H9 (cell line): ENCODE measurements around the gene PFDN1. TPM values are rescaled to one million over a fixed set of nuclear protein-coding genes. Genes with fewer than 3 reads are reported as not detected.

ENCODE experiments used
- DNase-seq: peaks from one replicate; pipeline ENCODE4 v3.0.0-alpha.2; 2017
- H2AFZ ChIP-seq: one replicate; pipeline ENCODE4 v1.6.1; 2013; ENCODE audit warnings: mild to moderate bottlenecking, low read length, control low read depth, moderate library complexity
- H2AK5ac ChIP-seq: 2 replicates; pipeline ENCODE4 v1.6.1; 2013; ENCODE audit warnings: low read length, control low read depth, mixed read lengths; ENCODE audit not compliant: insufficient read length
- H2BK120ac ChIP-seq: one replicate; pipeline ENCODE4 v1.6.1; 2013; ENCODE audit warnings: low read depth, mild to moderate bottlenecking, low read length, control low read depth, inconsistent platforms; ENCODE audit not compliant: poor library complexity, severe bottlenecking
- H2BK12ac ChIP-seq: 2 replicates; pipeline ENCODE4 v1.6.1; 2013; ENCODE audit warnings: low read length, control low read depth, mixed read lengths, low read depth; ENCODE audit not compliant: insufficient read length
- H2BK15ac ChIP-seq: 2 replicates; pipeline ENCODE4 v1.6.1; 2013; ENCODE audit warnings: low read depth, low read length, control low read depth
- H2BK20ac ChIP-seq: one replicate; pipeline ENCODE4 v1.6.1; 2013; ENCODE audit warnings: low read depth, mild to moderate bottlenecking, low read length, control low read depth, inconsistent platforms; ENCODE audit not compliant: poor library complexity, severe bottlenecking
- H2BK5ac ChIP-seq: 2 replicates; pipeline ENCODE4 v1.6.1; 2013; ENCODE audit warnings: low read length, control low read depth, mixed read lengths; ENCODE audit not compliant: insufficient read length
- H3K14ac ChIP-seq: 2 replicates; pipeline ENCODE4 v1.6.1; 2013; ENCODE audit warnings: low read length, control low read depth; ENCODE audit not compliant: insufficient read depth
- H3K18ac ChIP-seq: 2 replicates; pipeline ENCODE4 v1.6.1; 2013; ENCODE audit warnings: low read depth, mild to moderate bottlenecking, mixed read lengths, low read length, control low read depth; ENCODE audit not compliant: insufficient read length
- H3K23ac ChIP-seq: 2 replicates; pipeline ENCODE4 v1.6.1; 2013; ENCODE audit warnings: low read length, control low read depth, mixed read lengths, low read depth; ENCODE audit not compliant: insufficient read length
- H3K23me2 ChIP-seq: 2 replicates; pipeline ENCODE4 v1.6.1; 2013; ENCODE audit warnings: low read depth, mild to moderate bottlenecking, mixed read lengths, low read length, control low read depth; ENCODE audit not compliant: insufficient read length, poor library complexity, severe bottlenecking
- H3K27ac ChIP-seq: 2 replicates; pipeline ENCODE4 v1.5.1; 2013; ENCODE audit warnings: low read length, control low read depth, mixed read lengths, low read depth; ENCODE audit not compliant: insufficient read length
- H3K27me3 ChIP-seq: 2 replicates; pipeline ENCODE4 v1.6.1; 2013; ENCODE audit warnings: low read length, control low read depth, inconsistent platforms; ENCODE audit not compliant: insufficient read depth
- H3K4ac ChIP-seq: 2 replicates; pipeline ENCODE4 v1.6.1; 2013; ENCODE audit warnings: low read depth, mild to moderate bottlenecking, control low read depth, inconsistent platforms, low read length, moderate library complexity
- H3K4me1 ChIP-seq: 2 replicates; pipeline ENCODE4 v1.6.1; 2013; ENCODE audit warnings: low read length, control low read depth, inconsistent platforms; ENCODE audit not compliant: insufficient read depth
- H3K4me2 ChIP-seq: 2 replicates; pipeline ENCODE4 v1.6.1; 2013; ENCODE audit warnings: low read length, control low read depth, mixed read lengths; ENCODE audit not compliant: insufficient read length, insufficient read depth
- H3K56ac ChIP-seq: 2 replicates; pipeline ENCODE4 v1.6.1; 2013; ENCODE audit warnings: low read depth, mild to moderate bottlenecking, mixed read lengths, low read length, control low read depth; ENCODE audit not compliant: insufficient read length
- H3K79me1 ChIP-seq: 2 replicates; pipeline ENCODE4 v1.6.1; 2013; ENCODE audit warnings: low read depth, mild to moderate bottlenecking, moderate library complexity, low read length, control low read depth, inconsistent platforms; ENCODE audit not compliant: insufficient read depth, poor library complexity, severe bottlenecking
- H3K79me2 ChIP-seq: 2 replicates; pipeline ENCODE4 v1.6.1; 2013; ENCODE audit warnings: low read length, control low read depth, inconsistent platforms; ENCODE audit not compliant: insufficient read depth
- H3K9ac ChIP-seq: 2 replicates; pipeline ENCODE4 v1.6.1; 2013; ENCODE audit warnings: low read length, control low read depth, mixed read lengths; ENCODE audit not compliant: insufficient read length; ENCODE audit errors: extremely low read depth
- H3K9me3 ChIP-seq: one replicate; pipeline ENCODE4 v1.6.1; 2013; ENCODE audit warnings: low read depth, low read length, inconsistent platforms; ENCODE audit not compliant: control insufficient read depth
- H3T11ph ChIP-seq: one replicate; pipeline ENCODE4 v1.6.1; 2013; ENCODE audit warnings: mild to moderate bottlenecking, low read length, control low read depth, inconsistent platforms
- H4K20me1 ChIP-seq: one replicate; pipeline ENCODE4 v1.6.1; 2013; ENCODE audit not compliant: control insufficient read depth, insufficient read length, insufficient read depth
- H4K5ac ChIP-seq: 2 replicates; pipeline ENCODE4 v1.6.1; 2013; ENCODE audit warnings: low read depth, mild to moderate bottlenecking, mixed read lengths, low read length, control low read depth; ENCODE audit not compliant: insufficient read length
- H4K8ac ChIP-seq: replicated peaks from 2 replicates; pipeline ENCODE4 v1.6.1; 2013; ENCODE audit warnings: low read length, control low read depth, mixed read lengths, low read depth; ENCODE audit not compliant: insufficient read length
- H4K91ac ChIP-seq: 2 replicates; pipeline ENCODE4 v1.6.1; 2013; ENCODE audit warnings: low read depth, mild to moderate bottlenecking, moderate library complexity, mixed read lengths, low read length, control low read depth; ENCODE audit not compliant: insufficient read length
- H3K27ac Mint-ChIP-seq, 3 experiments: 2 replicates in 2 of 3; 3 replicates in 1 of 3; pipeline ENCODE4 v1.8.0; 2020 to 2021; ENCODE audit warnings: mixed read lengths in 3 of 3, mild to moderate bottlenecking in 1 of 3, moderate library complexity in 1 of 3
- H3K27me3 Mint-ChIP-seq: 2 replicates; pipeline ENCODE4 v1.8.0; 2021; ENCODE audit warnings: low read depth, mild to moderate bottlenecking, moderate library complexity, mixed read lengths
- H3K36me3 Mint-ChIP-seq, 3 experiments: 2 replicates in 2 of 3; 3 replicates in 1 of 3; pipeline ENCODE4 v1.8.0; 2020 to 2021; ENCODE audit warnings: low read depth in 3 of 3, mixed read lengths in 3 of 3; ENCODE audit not compliant: insufficient read depth in 1 of 3
- H3K4me1 Mint-ChIP-seq, 2 experiments: 2 replicates each; pipeline ENCODE4 v1.8.0; 2020; ENCODE audit warnings: mixed read lengths in 2 of 2
- H3K4me3 Mint-ChIP-seq, 2 experiments: 2 replicates in 1 of 2; 3 replicates in 1 of 2; pipeline ENCODE4 v1.8.0; 2020 to 2021; ENCODE audit warnings: mild to moderate bottlenecking in 2 of 2, mixed read lengths in 2 of 2, moderate library complexity in 1 of 2
- H3K9me3 Mint-ChIP-seq, 2 experiments: 2 replicates in 1 of 2; 3 replicates in 1 of 2; pipeline ENCODE4 v1.8.0; 2020; ENCODE audit warnings: mild to moderate bottlenecking in 2 of 2, mixed read lengths in 2 of 2, moderate library complexity in 1 of 2
- CTCF ChIP-seq: fragments of 200-600 bp; sonication (generic); conservative IDR thresholded peaks from 3 replicates; pipeline ENCODE4 v1.8.0; 2021; ENCODE audit warnings: antibody characterized with exemption, mild to moderate bottlenecking
- WGBS: extraction: QIAGEN DNeasy Blood & Tissue Kit; methylation state at CpG from one replicate; pipeline ENCODE4 v1.1.7; 2013; ENCODE audit warnings: missing lambda C conversion rate, low lambda C conversion rate, mixed read lengths; ENCODE audit not compliant: insufficient read length; ENCODE audit errors: extremely low coverage; 5-methylcytosine and 5-hydroxymethylcytosine counted together
- total RNA-seq: library from RNA; stranded (reverse); gene quantifications from 2 replicates; pipeline ENCODE4 v1.2.1, GENCODE V29; 2021

Gene PFDN1
- total RNA-seq, 1 experiment from 2014 or later: 58.3 TPM

- H3K27ac ChIP-seq: no peak overlapping the region
Measured at GRCh38 chr5:140223567-140223966, 79.3 kb downstream of the PFDN1 start.

More at GRCh38 chr5:140223567-140223966, 79.3 kb downstream of the PFDN1 start:
- H3K27me3 Mint-ChIP-seq: no peaks in the 10 kb centered on the region
- H3K56ac ChIP-seq: no peak overlapping the region
- no peak overlapping the region for H3T11ph ChIP-seq
- H3K4ac ChIP-seq: no peak overlapping the region
- no peaks in the 10 kb centered on the region for H3K79me1 ChIP-seq
- no peak overlapping the region for H4K8ac ChIP-seq
- no peak overlapping the region for H3K14ac ChIP-seq
- TF ChIP-seq CTCF: no peak
- no peak overlapping the region for H2BK5ac ChIP-seq
- no peak overlapping the region for H3K23ac ChIP-seq
- no peaks in the 10 kb centered on the region for H4K20me1 ChIP-seq
- no peaks in the 10 kb centered on the region for H3K9me3 ChIP-seq
- no peak overlapping the region for H4K5ac ChIP-seq
- peaks cover 13 to 16% of the 10 kb centered on the region in 2 experiments for H3K4me1 Mint-ChIP-seq
- H2BK20ac ChIP-seq: no peak overlapping the region
- H2AK5ac ChIP-seq: no peak overlapping the region
- WGBS: no CpG with 5 or more reads among the region's 3 CpGs
- H3K27ac Mint-ChIP-seq: no peak overlapping the region
- H3K18ac ChIP-seq: no peak overlapping the region
- H3K9me3 Mint-ChIP-seq: no peaks in the 10 kb centered on the region
- no peak overlapping the region for H2BK120ac ChIP-seq
- H4K91ac ChIP-seq: no peak overlapping the region
- H3K36me3 Mint-ChIP-seq: no peaks in the 10 kb centered on the region
- no peak overlapping the region for H3K4me3 Mint-ChIP-seq
- H3K79me2 ChIP-seq: no peaks in the 10 kb centered on the region
- H3K9ac ChIP-seq: no peak overlapping the region
- H3K23me2 ChIP-seq: no peaks in the 10 kb centered on the region
- no peak overlapping the region for H3K4me2 ChIP-seq
- H2BK12ac ChIP-seq: no peak overlapping the region
- DNase-seq: no peak
- no peaks in the 10 kb centered on the region; the same call in 1 of the 2 replicates for H3K4me1 ChIP-seq
- H3K27me3 ChIP-seq: no peaks in the 10 kb centered on the region
- H2BK15ac ChIP-seq: no peak overlapping the region
- no peak overlapping the region for H2AFZ ChIP-seq
